GM19025 (cell line): ENCODE results near the gene GNPTG.

ENCODE experiments used
- ATAC-seq: cut with Tn5 transposase; IDR thresholded peaks from one replicate; pipeline ENCODE4 v1.9.1; 2021; ENCODE audit warnings: mild to moderate bottlenecking, low read depth, moderate library complexity; ENCODE audit not compliant: unreplicated experiment

Gene GNPTG

GRCh38 chr16:1332618-1333148, 19.0 kb upstream of the GNPTG start:
- no peak for ATAC-seq

GRCh38 chr16:1333149-1333812, 18.4 kb upstream of the GNPTG start, which contains the start of gene BAIAP3:
BAIAP3 (plus strand) TSS chr16:1333645; CDS start chr16:1338550, 4,905 bp downstream.
- no peak for ATAC-seq

GRCh38 chr16:1333854-1334700, 17.7 kb upstream of the GNPTG start:
- ATAC-seq = no peak

DNA sequence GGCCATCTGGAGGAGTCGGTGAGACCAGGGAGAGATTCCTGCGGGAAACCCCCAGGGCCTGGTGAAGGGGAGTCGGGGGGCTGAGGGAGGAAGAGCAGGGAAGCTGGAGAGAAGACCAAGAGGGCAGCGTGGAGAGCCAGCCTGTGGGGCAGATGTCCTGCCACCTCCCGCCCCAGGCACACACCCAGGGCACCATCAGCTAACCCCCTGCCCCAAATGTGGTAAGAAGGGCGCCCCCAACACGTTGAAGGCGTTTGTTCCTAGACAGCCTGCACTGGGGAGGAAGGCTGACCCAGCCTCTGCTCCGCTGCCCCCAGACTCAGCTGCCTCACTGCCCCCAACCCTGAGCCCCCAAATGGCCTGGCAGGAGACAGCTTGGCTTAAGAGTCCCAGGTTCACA, 17.0 kb upstream of the GNPTG start:
- ATAC-seq = no peak

- no peak for ATAC-seq
These were observed 16.3 kb upstream of the GNPTG start for GRCh38 chr16:1335211-1335971.

- no peak for ATAC-seq
These were observed 15.7 kb upstream of the GNPTG start for GRCh38 chr16:1335996-1336395.

GRCh38 chr16:1336619-1337018, 15.1 kb upstream of the GNPTG start:
- no peak for ATAC-seq

- no peak for ATAC-seq
These were observed 14.2 kb upstream of the GNPTG start for GRCh38 chr16:1337486-1337885.

GRCh38 chr16:1338119-1338730, 13.5 kb upstream of the GNPTG start:
- ATAC-seq = no peak

DNA sequence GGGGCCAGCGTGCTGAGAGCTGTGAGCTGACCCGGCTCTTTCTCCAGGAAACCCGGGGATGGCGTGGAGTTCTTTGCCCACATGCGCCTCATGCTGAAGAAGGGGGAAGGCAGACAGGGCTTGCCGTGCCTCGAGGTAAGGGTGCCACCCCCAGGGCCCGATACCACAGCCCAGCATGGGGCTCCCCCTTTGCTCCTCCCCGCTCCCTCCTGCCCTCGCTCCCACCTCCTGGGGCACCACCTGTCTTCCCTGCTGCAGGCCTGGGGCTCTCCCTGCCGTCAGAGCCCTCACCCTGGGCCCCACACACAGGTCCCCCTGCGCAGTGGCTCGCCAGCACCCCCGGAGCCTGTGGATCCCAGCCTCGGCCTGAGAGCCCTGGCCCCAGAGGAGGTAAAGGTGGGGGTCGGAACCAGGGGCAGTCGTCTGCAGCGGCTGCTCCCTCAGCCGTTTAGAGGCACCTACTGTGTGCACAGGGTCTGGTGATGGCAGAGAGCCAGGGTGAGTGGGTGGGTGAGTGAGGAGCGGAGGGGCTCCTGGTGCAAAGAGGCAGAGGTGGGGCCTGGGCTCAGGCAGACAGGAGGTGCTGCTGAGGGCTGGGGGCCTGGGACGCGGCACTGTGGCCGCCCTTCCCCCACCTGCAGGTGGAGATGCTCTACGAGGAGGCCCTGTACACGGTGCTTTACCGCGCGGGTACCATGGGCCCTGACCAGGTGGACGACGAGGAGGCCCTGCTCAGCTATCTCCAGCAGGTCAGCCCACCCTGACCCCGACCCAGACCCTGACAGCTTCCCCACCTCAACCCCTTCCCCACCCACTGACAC, 12.7 kb upstream of the GNPTG start:
- no peak for ATAC-seq

DNA sequence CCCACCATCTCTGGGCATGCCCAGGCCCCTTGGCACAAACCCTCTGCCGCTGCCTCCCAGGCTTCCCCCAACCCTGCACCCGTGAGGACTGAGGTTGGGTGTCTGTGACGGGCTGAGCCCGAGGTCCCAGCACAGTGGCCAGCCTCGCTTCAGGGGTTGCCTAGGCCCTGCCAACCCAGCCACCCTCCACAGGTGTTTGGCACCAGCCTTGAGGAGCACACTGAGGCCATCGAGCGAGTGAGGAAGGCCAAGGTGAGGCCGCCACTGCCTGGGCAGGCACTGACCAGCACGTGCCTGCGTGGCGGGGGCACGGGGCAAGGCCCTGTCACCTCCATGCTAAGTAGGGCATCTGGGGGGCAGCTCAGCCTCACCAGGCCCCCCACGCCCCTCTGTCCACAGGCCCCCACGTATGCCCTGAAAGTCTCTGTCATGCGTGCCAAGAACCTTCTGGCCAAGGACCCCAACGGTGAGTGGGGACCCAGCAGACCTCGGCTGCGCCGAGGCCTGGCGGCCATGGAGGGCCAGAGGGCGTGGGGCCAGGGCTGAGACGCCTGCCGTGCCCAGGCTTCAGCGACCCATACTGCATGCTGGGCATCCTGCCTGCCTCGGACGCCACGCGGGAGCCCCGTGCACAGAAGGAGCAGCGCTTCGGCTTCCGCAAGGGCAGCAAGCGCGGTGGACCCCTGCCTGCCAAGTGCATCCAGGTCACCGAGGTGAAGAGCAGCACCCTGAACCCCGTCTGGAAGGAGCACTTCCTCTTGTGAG, 10.8 kb upstream of the GNPTG start:
- ATAC-seq = no peak

- ATAC-seq = no peak
These were observed 10.0 kb upstream of the GNPTG start for GRCh38 chr16:1341495-1342420.

DNA sequence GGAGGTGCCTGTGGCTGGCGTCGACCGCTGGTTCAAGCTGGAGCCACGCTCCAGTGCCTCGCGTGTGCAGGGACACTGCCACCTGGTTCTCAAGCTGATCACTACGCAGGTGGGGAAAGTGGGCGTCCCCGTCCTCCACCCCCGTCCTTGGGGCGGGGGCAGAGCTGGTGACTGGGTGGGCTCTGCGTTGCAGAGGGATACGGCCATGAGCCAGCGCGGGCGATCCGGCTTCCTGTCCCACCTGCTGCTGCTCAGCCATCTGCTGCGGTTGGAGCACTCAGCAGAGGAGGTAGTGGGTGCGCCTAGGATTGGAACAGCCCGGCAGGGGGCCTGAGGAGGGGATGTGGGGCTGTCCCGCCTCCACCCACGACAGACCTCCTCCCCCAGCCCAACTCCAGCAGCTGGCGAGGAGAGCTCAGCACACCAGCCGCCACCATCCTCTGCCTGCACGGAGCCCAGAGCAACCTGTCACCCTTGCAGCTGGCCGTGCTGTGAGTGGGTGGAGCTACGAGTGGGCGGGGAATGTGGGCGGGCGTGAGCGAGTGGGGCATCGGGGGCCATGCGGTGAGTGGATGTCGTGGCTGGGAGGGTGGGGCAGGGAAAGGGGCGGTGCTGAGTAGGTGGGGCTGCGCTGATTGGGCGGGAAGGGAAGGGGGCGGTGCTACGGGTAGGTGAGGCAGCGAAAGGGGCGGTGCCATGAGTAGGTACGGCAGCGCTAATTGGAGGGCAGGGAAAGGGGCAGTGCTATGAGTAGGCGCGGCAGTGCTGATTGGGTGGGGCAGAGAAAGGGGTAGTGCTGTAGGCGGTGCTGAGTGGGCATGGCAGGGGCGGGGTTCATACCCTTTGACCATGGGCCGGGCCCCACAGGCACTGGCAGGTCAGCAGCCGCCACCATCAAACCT, 9.0 kb upstream of the GNPTG start:
- peak; percentile 90 for ATAC-seq

GRCh38 chr16:1343428-1344242, 8.1 kb upstream of the GNPTG start:
- ATAC-seq = no peak

GRCh38 chr16:1344499-1344898, 7.2 kb upstream of the GNPTG start:
- no peak for ATAC-seq

DNA sequence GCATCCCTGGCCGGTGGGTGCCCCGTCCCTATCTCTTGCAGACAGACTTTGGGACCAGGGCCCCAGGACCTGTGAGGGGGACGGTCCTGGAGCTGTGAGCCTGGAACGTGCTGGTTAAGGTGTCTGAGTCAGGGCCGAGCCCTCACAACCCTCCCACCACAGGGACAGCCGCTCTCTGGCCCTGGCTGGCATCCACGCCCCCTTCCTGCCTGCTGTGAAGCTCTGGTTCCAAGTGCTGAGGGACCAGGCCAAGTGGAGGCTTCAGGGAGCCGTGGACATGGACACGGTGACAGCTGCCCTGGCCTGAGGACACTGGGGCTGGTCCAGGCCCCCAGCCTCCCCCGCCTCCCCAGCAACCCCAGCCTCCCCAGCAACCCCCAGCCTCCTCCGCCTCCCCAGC, 6.6 kb upstream of the GNPTG start:
- no peak for ATAC-seq
